H1 (cell line): Measurements from ENCODE around the gene CD226. TPM values are rescaled to one million over a fixed set of nuclear protein-coding genes. Genes with fewer than 3 reads are reported as not detected.

Source experiments
- CTCF ChIA-PET: fragments of 300-600 bp; sonication (Branson Sonifier 250); formaldehyde crosslinking; loops from one replicate; lab custom pipeline; 2021; ENCODE audit not compliant: partially characterized antibody; lab: Charles Lee
- POLR2A ChIA-PET: fragments of 300-600 bp; sonication (Branson Sonifier 250); formaldehyde crosslinking; loops from one replicate; lab custom pipeline; 2021; ENCODE audit warnings: inconsistent platforms; ENCODE audit not compliant: partially characterized antibody; lab: Charles Lee
- DNase-seq, 2 experiments: peaks; one replicate each; pipeline versions ENCODE4 v3.0.0 to v3.0.0-alpha.2; 2010 to 2022; ENCODE audit warnings: low spot score in 2 of 2, low read depth in 1 of 2, mixed read lengths in 1 of 2
- FAIRE-seq: peaks from 2 replicates; lab custom pipeline; 2011; peaks lifted over from hg19 to GRCh38; lab: Jason Lieb, UNC
- H2AFZ ChIP-seq: 2 replicates; pipeline ENCODE4 v1.8.1; 2012; ENCODE audit warnings: low read length, inconsistent platforms
- H2AK5ac ChIP-seq: 2 replicates; pipeline ENCODE4 v1.6.1; 2013; ENCODE audit warnings: low read depth, low read length
- H2BK120ac ChIP-seq: replicated peaks from 2 replicates; pipeline ENCODE3; 2013; ENCODE audit warnings: low read depth, low read length, inconsistent platforms
- H2BK12ac ChIP-seq: 2 replicates; pipeline ENCODE4 v1.6.1; 2013; ENCODE audit warnings: low read depth, low read length
- H2BK15ac ChIP-seq: 2 replicates; pipeline ENCODE4 v1.6.1; 2013; ENCODE audit warnings: low read length
- H2BK20ac ChIP-seq: 2 replicates; pipeline ENCODE4 v1.6.1; 2013; ENCODE audit warnings: low read length
- H2BK5ac ChIP-seq: 2 replicates; pipeline ENCODE4 v1.6.1; 2013; ENCODE audit warnings: low read depth, low read length
- H3K14ac ChIP-seq: 2 replicates; pipeline ENCODE4 v1.6.1; 2013; ENCODE audit warnings: inconsistent platforms; ENCODE audit not compliant: insufficient read length
- H3K18ac ChIP-seq: 2 replicates; pipeline ENCODE4 v1.6.1; 2013; ENCODE audit warnings: low read length; ENCODE audit errors: extremely low read depth
- H3K23ac ChIP-seq: 2 replicates; pipeline ENCODE4 v1.6.1; 2013; ENCODE audit warnings: inconsistent platforms; ENCODE audit not compliant: insufficient read length
- H3K23me2 ChIP-seq: 2 replicates; pipeline ENCODE4 v1.6.1; 2013; ENCODE audit warnings: low read depth, low read length
- H3K27ac ChIP-seq: 2 replicates; pipeline ENCODE4 v1.6.1; 2011; ENCODE audit warnings: low read depth, low read length, inconsistent platforms
- H3K27me3 ChIP-seq, 4 experiments: replicated peaks in 1 of 4; 1 replicate in 1 of 4; 2 replicates in 3 of 4; pipeline versions ENCODE4 v1.6.1 to v1.8.1; 2011 to 2013; ENCODE audit warnings: low read length in 3 of 4, mild to moderate bottlenecking in 3 of 4, inconsistent platforms in 2 of 4, mixed read lengths in 2 of 4, moderate library complexity in 1 of 4; ENCODE audit not compliant: control insufficient read depth in 3 of 4, insufficient read depth in 3 of 4; ENCODE audit errors: extremely low read depth in 1 of 4
- H3K36me3 ChIP-seq, 4 experiments: 2 replicates each; pipeline versions ENCODE4 v1.6.1 to v1.8.1; 2011 to 2013; ENCODE audit warnings: mild to moderate bottlenecking in 4 of 4, low read length in 3 of 4, moderate library complexity in 2 of 4, control low read depth in 1 of 4, inconsistent platforms in 1 of 4; ENCODE audit not compliant: insufficient read depth in 4 of 4, control insufficient read depth in 2 of 4
- H3K4ac ChIP-seq: replicated peaks from 2 replicates; pipeline ENCODE3; 2013; ENCODE audit warnings: low read length, low read depth, mixed read lengths, inconsistent platforms; ENCODE audit not compliant: insufficient read length
- H3K4me1 ChIP-seq, 4 experiments: replicated peaks in 1 of 4; 1 replicate in 1 of 4; 2 replicates in 3 of 4; pipeline versions ENCODE4 v1.6.1 to v1.8.1; 2011 to 2013; ENCODE audit warnings: low read length in 3 of 4, inconsistent platforms in 2 of 4, mixed read lengths in 1 of 4; ENCODE audit not compliant: insufficient read depth in 4 of 4, control insufficient read depth in 3 of 4
- H3K4me2 ChIP-seq, 2 experiments: 2 replicates each; pipeline versions ENCODE4 v1.6.1 to v1.8.1; 2011 to 2013; ENCODE audit warnings: low read depth in 2 of 2, low read length in 2 of 2, control low read depth in 1 of 2, inconsistent platforms in 1 of 2, mild to moderate bottlenecking in 1 of 2; ENCODE audit not compliant: insufficient read depth in 1 of 2
- H3K4me3 ChIP-seq, 4 experiments: fragments of 200-600, 300-600 bp in 1 of 4; sonication (generic), shearing (Covaris generic), sonication (Bioruptor Twin) in 1 of 4; 2 replicates each; pipeline versions ENCODE4 v1.5.1 to v1.8.1; 2011 to 2016; ENCODE audit warnings: low read length in 4 of 4, low read depth in 3 of 4, control low read depth in 2 of 4, inconsistent platforms in 2 of 4, mild to moderate bottlenecking in 2 of 4, mixed read lengths in 1 of 4, moderate library complexity in 1 of 4; ENCODE audit not compliant: insufficient read depth in 2 of 4; ENCODE audit errors: extremely low read depth in 1 of 4
- H3K56ac ChIP-seq: replicated peaks from 2 replicates; pipeline ENCODE3; 2013; ENCODE audit warnings: low read depth, mild to moderate bottlenecking, mixed read lengths, low read length, inconsistent platforms; ENCODE audit not compliant: insufficient read length
- H3K79me1 ChIP-seq: 2 replicates; pipeline ENCODE4 v1.6.1; 2013; ENCODE audit warnings: low read depth, low read length, control low read depth
- H3K79me2 ChIP-seq, 2 experiments: 2 replicates each; pipeline versions ENCODE4 v1.6.1 to v1.8.1; 2012 to 2013; ENCODE audit warnings: low read length in 2 of 2, mild to moderate bottlenecking in 2 of 2, inconsistent platforms in 1 of 2; ENCODE audit not compliant: insufficient read depth in 2 of 2, control insufficient read depth in 1 of 2
- H3K9ac ChIP-seq, 4 experiments: replicated peaks in 1 of 4; 1 replicate in 1 of 4; 2 replicates in 3 of 4; pipeline versions ENCODE4 v1.6.1 to v1.8.1; 2011 to 2013; ENCODE audit warnings: low read depth in 3 of 4, low read length in 3 of 4, control low read depth in 2 of 4, mild to moderate bottlenecking in 2 of 4, moderate library complexity in 2 of 4, inconsistent platforms in 1 of 4; ENCODE audit errors: extremely low read depth in 1 of 4
- H3K9me3 ChIP-seq, 2 experiments: 2 replicates each; pipeline versions ENCODE4 v1.6.1 to v1.8.1; 2012 to 2013; ENCODE audit warnings: mild to moderate bottlenecking in 2 of 2, moderate library complexity in 2 of 2, control low read depth in 1 of 2, inconsistent platforms in 1 of 2, low read depth in 1 of 2, low read length in 1 of 2, mixed read lengths in 1 of 2; ENCODE audit not compliant: insufficient read depth in 2 of 2
- H4K20me1 ChIP-seq, 2 experiments: replicated peaks in 1 of 2; 2 replicates each; pipeline versions ENCODE3 to v1.8.1; 2011 to 2013; ENCODE audit warnings: inconsistent platforms in 2 of 2, low read length in 2 of 2, mild to moderate bottlenecking in 1 of 2; ENCODE audit not compliant: insufficient read depth in 2 of 2, control insufficient read depth in 1 of 2
- H4K5ac ChIP-seq: 2 replicates; pipeline ENCODE4 v1.6.1; 2013; ENCODE audit warnings: low read length, low read depth, mixed read lengths, inconsistent platforms; ENCODE audit not compliant: insufficient read length
- H4K8ac ChIP-seq: 2 replicates; pipeline ENCODE4 v1.8.0; 2013; ENCODE audit warnings: mild to moderate bottlenecking, moderate library complexity, low read length, inconsistent platforms; ENCODE audit not compliant: insufficient read depth; ENCODE audit errors: extremely low read depth
- H4K91ac ChIP-seq: replicated peaks from 2 replicates; pipeline ENCODE3; 2013; ENCODE audit warnings: low read length, mixed read lengths, inconsistent platforms; ENCODE audit not compliant: insufficient read length
- BACH1 ChIP-seq: IDR thresholded peaks from 2 replicates; pipeline ENCODE4 v1.6.1; 2012; ENCODE audit warnings: low read length, improper control_type of control experiment
- CREB1 ChIP-seq: IDR thresholded peaks from 2 replicates; pipeline ENCODE4 v1.6.1; 2012; ENCODE audit warnings: inconsistent platforms
- EZH2 ChIP-seq: fragments of 200-600 bp; sonication (generic); IDR thresholded peaks from 2 replicates; pipeline ENCODE4 v1.7.1; 2012; ENCODE audit warnings: low read depth, mild to moderate bottlenecking, moderate library complexity, low read length, inconsistent platforms; ENCODE audit not compliant: severe bottlenecking
- NRF1 ChIP-seq: IDR thresholded peaks from 2 replicates; pipeline ENCODE4 v1.6.1; 2011; ENCODE audit warnings: mild to moderate bottlenecking, low read depth, low read length, improper control_type of control experiment
- PHF8 ChIP-seq: fragments of 200-600 bp; sonication (generic); conservative IDR thresholded peaks from 2 replicates; pipeline ENCODE4 v1.7.1; 2012; ENCODE audit warnings: low read depth, mild to moderate bottlenecking, inconsistent platforms, low read length, moderate library complexity
- RBBP5 ChIP-seq: IDR thresholded peaks from 2 replicates; pipeline ENCODE4 v1.7.1; 2012; ENCODE audit warnings: low read depth, mild to moderate bottlenecking, inconsistent platforms, low read length, moderate library complexity, borderline replicate concordance
- SAP30 ChIP-seq: fragments of 300-600 bp; sonication (generic); IDR thresholded peaks from 2 replicates; pipeline ENCODE4 v1.7.1; 2012; ENCODE audit warnings: low read length, moderate library complexity, mild to moderate bottlenecking, inconsistent platforms; ENCODE audit not compliant: insufficient read depth, insufficient replicate concordance
- SP2 ChIP-seq: IDR thresholded peaks from 2 replicates; pipeline ENCODE4 v1.6.1; 2012; ENCODE audit warnings: mild to moderate bottlenecking, low read length, inconsistent platforms
- SRF ChIP-seq: IDR thresholded peaks from 2 replicates; pipeline ENCODE4 v1.6.1; 2011; ENCODE audit warnings: mild to moderate bottlenecking, low read depth, low read length, moderate library complexity
- ZNF274 ChIP-seq: IDR thresholded peaks from 2 replicates; pipeline ENCODE4 v1.7.0; 2012; ENCODE audit warnings: low read length, borderline replicate concordance; ENCODE audit errors: extremely low read depth
- WGBS, 2 experiments: shearing (Covaris generic) in 1 of 2; methylation state at CpG; one replicate each; pipeline versions ENCODE4 v1.1.6 to v1.1.7; 2013 to 2015; ENCODE audit warnings: low lambda C conversion rate in 2 of 2, mixed read lengths in 2 of 2, inconsistent platforms in 1 of 2, low coverage in 1 of 2, missing lambda C conversion rate in 1 of 2; ENCODE audit not compliant: insufficient replicate concordance in 2 of 2, insufficient coverage in 1 of 2, insufficient read length in 1 of 2; ENCODE audit errors: extremely low coverage in 1 of 2, missing lambda C conversion rate in 1 of 2; 5-methylcytosine and 5-hydroxymethylcytosine counted together
- polyA plus RNA-seq, 7 experiments: library from polyadenylated mRNA; depleted of rRNA in 3 of 7; stranded (reverse) in 5 of 7; unstranded in 2 of 7; fragments of >200 nt in 5 of 7; fragments of 200-250 nt in 2 of 7; gene quantifications; 1 replicate in 5 of 7; 2 replicates in 1 of 7; 4 replicates in 1 of 7; pipeline versions ENCODE4 v1.2.1 to v1.2.3, GENCODE V29; 2011 to 2013; ENCODE audit warnings: missing spikeins in 2 of 7, mixed read lengths in 2 of 7
- total RNA-seq: library from RNA; stranded (reverse); fragmentation: NEBNext Ultra II Directional; extraction: Animal tissue kit (Norgen Biotek cat#: 25700); gene quantifications from 2 replicates; pipeline ENCODE4 v1.2.1, GENCODE V29; 2021

The CD226 gene
- total and polyA plus RNA-seq, 2 of the 8 experiments (the other 6 are each of a cell fraction or from before 2014, with no cell fraction given): not detected

GRCh38 chr18:69980982-69981804 is 33.5 kb upstream of the CD226 start:
- H4K8ac ChIP-seq: no peak overlapping the region
- H2BK15ac ChIP-seq: no peak overlapping the region
- no peak overlapping the region for H3K4me2 ChIP-seq
- no peak overlapping the region for H2BK12ac ChIP-seq
- H4K20me1 ChIP-seq: no peaks in the 10 kb centered on the region
- no peak overlapping the region for H3K27ac ChIP-seq
- no peak overlapping the region for H2BK120ac ChIP-seq
- DNase-seq: no peak
- no peak overlapping the region for H3K9ac ChIP-seq
- no peak overlapping the region for H3K4ac ChIP-seq
- no peak overlapping the region for H2BK5ac ChIP-seq
- H4K5ac ChIP-seq: no peak overlapping the region
- H3K14ac ChIP-seq: no peak overlapping the region
- no peaks in the 10 kb centered on the region for H3K79me2 ChIP-seq
- H3K27me3 ChIP-seq: no peaks in the 10 kb centered on the region
- no peak overlapping the region for H4K91ac ChIP-seq
- H3K9me3 ChIP-seq: peaks cover 2 to 8% of the 10 kb centered on the region in 2 experiments; a peak in 1 of 4 replicates
- H3K23ac ChIP-seq: no peak overlapping the region
- H3K23me2 ChIP-seq: no peaks in the 10 kb centered on the region
- H3K18ac ChIP-seq: no peak overlapping the region
- H3K79me1 ChIP-seq: no peaks in the 10 kb centered on the region
- H2BK20ac ChIP-seq: no peak overlapping the region
- H2AFZ ChIP-seq: no peak overlapping the region
- ChIA-PET POLR2A (no interaction called here), CTCF (interaction anchor here (0.7 to 1.9 kb wide), 2 partner anchors 37 to 77 kb away, joined by 3 to 4 read pairs; no protein-coding TSS in a partner anchor)
- peaks cover 0 to 8% (median 3%) of the 10 kb centered on the region in 4 experiments; a peak in 3 of 7 replicates for H3K4me1 ChIP-seq
- no peaks in the 10 kb centered on the region for H3K36me3 ChIP-seq
- no peak overlapping the region for H2AK5ac ChIP-seq
- no peak overlapping the region for H3K4me3 ChIP-seq
- no peak for FAIRE-seq
- 92% methylated on average over 3 of the region's 3 CpGs; no CpG with 5 or more reads in 1 of the 2 experiments for WGBS, 2 experiments
- H3K56ac ChIP-seq: no peak overlapping the region
- TF ChIP-seq BACH1 (no peak), SRF (no peak), SP2 (no peak), NRF1 (no peak), EZH2 (no peak), CREB1 (no peak), PHF8 (no peak), SAP30 (no peak), RBBP5 (no peak), ZNF274 (no peak)
